HG03095 (cell line): ENCODE data around the gene SMARCD1.
"Not testable (repeated sequence)": the region's sequence is repeated elsewhere in the genome, so short reads cannot be mapped to it uniquely, and the experiment has no call there.

ENCODE experiments used
- ATAC-seq: cut with Tn5 transposase; IDR thresholded peaks from one replicate; pipeline ENCODE4 v1.9.1; 2021; ENCODE audit warnings: moderate library complexity; ENCODE audit not compliant: unreplicated experiment

SMARCD1 gene

DNA sequence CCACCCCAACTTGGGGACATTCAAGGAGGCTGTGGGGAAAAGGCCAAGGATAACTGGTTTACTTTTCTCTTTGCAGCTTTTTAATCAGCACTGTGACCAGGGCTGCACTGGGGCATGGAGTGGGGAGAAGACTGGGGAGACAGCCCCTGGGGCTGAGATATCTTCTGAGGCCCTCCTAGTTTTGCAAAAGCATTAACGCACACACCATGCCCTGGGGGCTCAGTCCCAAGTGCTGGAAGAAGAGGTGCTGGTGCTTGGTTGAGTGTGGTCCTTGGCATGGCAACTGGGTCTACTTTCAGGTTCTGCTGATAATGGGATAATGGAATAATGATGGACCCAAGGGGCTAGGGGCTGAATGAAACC, 9.4 kb upstream of the SMARCD1 start:
- ATAC-seq = no peak

GRCh38 chr12:50077099-50077498, 8.0 kb upstream of the SMARCD1 start:
- no peak for ATAC-seq

DNA sequence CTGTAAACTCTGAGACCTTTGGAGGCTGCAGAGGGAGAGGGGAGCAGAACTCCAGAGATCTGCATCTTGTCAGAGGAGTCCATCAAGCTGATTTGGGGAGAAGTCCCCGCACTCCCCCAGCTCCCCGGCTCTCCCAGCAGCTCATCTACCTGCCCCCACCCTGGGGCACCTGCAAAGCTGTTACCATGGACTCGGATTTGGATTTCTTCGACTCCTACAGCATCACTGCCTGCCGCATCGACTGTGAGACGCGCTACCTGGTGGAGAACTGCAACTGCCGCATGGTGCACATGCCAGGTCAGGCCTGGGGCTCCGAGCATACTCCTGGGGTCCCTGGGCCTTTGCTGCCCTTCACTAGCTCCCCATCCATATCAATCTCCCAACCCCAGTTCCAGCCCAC, 6.9 kb upstream of the SMARCD1 start:
- ATAC-seq = no peak

DNA sequence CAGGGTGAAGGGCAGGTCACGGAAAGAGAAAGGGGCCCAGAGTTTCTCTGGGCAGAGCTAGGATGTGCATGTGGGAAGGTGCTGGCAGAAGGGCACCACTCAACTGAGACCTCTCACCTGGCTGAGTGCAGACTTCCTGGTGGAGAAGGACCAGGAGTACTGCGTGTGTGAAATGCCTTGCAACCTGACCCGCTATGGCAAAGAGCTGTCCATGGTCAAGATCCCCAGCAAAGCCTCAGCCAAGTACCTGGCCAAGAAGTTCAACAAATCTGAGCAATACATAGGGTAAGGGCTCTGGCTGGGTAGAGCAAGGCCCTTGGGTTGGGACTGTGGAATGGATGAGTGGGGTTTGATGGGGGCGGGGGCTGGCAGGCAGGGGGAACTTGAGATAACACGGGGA, 5.4 kb upstream of the SMARCD1 start:
- no peak for ATAC-seq

GRCh38 chr12:50081096-50081808, 3.9 kb upstream of the SMARCD1 start:
- no peak for ATAC-seq

GRCh38 chr12:50082644-50083043, 2.5 kb upstream of the SMARCD1 start:
- no peak for ATAC-seq

DNA sequence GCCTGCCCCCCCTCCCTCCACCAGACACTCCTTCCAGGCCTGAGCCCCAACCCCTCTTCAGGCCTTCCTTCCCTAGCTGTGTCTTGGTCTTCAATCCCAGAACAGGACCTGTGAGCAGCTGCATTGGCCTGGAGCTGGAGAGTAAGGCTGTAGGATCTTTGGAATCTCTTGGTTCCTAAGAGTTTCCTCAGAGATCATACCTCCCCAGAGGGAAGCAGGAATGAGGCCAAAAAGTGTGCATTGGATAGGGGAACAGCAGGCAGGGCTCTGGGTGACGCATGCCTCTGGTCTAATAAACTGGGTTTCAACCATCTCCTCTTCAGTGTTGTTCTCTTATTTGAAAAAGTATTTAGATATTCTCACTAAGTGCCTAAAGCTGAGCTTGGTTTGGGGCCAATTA, 1.8 kb upstream of the SMARCD1 start:
- ATAC-seq = no peak

- not testable (repeated sequence) for ATAC-seq
Observed at GRCh38 chr12:50084409-50084774, 750 bp upstream of the SMARCD1 start.

DNA sequence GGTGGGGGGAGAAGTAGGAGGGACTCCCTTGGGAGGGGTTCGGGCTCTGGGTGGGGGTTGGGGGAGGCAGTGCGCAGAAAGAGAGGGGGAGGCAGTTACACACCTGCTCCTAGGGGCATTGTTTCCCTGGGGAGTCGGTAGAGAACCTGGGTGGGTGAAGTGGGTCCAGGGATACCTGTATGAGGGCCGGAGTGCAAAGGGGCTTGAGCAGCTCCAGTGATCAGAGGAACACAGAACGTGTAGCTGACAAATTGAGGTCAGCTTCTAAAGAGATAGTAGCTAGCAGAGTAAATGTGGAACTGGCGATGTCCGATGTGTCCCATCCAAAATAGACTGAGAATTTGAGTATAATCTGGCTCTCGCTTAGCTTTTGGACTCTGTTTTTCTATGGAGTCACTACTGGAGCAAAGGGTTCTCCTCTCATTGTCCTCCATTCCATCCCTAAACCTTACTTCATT, 502 bp downstream of the SMARCD1 start:
- ATAC-seq = no peak

GRCh38 chr12:50086148-50086547, 1.0 kb downstream of the SMARCD1 start:
- ATAC-seq = no peak

DNA sequence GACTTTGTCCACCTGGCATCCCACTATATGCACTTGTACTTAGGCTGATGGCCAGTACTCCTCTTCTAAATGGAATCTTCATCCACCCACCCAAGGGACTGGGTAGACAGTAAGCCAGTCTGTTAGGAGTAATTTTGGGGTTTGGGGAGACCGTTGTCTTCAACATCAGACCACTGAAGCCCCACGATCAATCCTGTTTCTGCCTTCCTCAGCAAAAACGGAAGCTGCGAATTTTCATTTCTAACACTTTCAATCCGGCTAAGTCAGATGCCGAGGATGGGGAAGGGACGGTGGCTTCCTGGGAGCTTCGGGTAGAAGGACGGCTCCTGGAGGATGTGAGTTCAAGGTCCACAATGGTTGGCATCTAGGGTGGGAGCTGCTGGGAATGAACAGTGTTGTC, 2.0 kb downstream of the SMARCD1 start:
- no peak for ATAC-seq

- ATAC-seq = no peak
Observed at GRCh38 chr12:50087995-50088394, 2.9 kb downstream of the SMARCD1 start.

DNA sequence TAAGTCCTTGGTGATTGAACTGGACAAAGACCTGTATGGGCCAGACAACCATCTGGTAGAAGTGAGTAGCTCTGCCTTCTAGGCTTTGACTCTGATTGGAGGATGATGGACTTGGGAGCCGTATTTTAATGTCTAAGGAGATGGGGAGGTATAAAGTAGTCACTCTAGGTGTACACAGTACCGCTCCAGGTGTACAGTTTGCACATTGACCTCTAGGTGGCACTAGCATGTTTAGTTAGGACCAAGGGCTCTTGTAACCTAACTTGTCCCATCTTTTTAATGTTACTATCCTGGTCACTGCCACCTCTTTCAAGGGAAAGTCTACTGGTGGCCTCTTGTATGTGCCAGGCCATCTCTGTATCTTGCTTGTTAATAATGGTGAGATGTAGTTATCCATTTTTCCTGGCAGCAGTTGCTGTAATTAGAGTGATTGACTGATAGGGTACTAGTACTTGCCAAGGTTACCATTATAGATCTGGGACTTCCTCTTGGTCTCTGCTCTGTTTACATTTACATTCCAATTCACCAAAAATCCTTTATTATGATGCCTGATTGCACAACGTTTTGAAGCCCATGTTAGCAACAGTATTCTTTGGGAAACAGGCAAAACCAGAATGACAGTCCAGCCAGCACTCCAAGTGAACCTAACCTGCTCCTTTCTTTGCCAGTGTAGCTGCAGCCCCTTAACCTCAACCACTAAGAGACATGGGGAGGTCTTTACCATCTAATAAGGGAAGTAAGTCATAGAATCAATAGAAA, 3.6 kb downstream of the SMARCD1 start:
- no peak for ATAC-seq

DNA sequence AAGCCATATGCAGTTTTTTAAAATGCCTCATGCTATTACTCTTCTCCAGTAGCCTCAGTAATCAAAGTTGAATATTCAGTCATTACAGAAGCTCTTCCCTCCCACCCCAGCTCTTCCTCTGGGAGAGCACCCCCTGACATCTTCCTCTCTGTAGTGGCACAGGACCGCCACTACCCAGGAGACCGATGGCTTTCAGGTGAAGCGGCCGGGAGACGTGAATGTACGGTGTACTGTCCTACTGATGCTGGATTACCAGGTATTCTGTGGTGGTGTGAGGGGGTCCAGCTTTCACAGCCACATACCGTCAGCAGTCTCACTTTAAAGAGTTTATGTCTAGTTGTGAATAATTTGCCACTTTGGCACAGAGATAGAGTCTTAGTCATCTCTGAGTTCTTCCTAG, 4.6 kb downstream of the SMARCD1 start:
- no peak for ATAC-seq

DNA sequence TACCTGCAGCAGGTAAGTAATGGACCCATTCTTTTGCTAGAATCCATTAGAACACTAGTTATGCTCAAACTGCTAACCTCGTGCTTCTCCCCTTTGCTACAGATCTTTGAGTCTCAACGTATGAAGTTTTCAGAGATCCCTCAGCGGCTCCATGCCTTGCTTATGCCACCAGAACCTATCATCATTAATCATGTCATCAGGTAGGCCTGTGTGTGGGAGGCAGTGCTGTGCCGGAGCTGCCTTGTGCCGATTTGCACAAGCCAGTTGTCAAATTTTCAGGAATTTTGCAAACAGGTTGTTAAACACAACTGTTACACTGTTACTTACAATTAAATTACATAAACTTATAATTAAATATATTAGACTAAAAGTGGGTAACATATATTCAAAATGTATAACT, 5.2 kb downstream of the SMARCD1 start:
- no peak for ATAC-seq

DNA sequence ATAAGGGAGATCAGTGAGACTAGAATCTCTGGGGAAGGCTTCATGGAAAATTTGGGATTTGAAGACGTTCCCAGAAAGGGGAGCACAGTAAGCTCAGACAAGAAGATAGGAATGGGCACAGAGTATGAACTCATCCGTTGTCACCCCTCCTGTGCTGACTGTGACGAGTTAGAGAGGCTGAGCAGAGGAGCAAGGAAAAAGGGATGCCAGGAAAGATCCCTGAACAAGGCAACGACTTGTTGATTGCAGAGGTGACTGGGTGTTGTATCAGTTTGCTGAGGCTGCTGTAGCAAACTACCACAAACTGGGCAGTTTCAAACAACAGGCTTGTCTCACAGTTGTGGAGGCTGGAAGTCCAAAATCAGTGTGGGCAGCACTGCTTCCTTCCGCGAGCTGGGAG, 12.8 kb downstream of the SMARCD1 start:
- ATAC-seq = no peak

DNA sequence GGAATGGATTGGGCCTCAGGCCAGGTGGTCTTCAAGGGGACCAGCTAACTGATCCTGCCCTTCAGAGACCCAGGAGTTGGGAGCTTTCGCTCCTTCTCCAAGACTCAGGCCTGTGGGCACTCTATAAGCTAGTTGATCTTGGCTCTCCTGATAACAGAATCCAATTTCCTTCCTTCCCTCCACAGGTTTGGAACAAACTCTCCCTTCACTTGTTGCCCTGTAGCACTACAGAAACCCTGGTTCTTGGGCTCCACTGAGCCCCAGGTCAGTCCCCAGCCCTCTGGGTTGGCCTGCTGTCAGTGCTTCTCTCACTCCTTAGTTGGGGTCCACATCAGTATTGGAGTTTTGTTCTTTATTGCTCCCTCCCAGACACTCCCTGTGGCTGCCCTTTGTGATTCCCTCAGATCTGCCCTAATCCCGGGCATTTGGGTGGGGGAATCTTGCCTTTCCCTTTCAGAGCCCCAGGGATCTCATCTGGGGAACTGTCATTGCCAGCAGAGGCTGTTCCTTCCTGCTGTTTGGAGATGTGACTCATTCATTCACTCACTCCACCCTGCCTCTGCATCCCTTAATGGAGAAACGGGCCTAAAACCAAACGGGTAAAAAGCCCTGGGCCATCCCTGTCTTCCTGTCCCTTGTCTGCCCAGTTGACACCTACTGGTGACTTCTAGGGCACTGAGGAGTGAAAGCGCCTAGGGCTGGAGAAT, 14.3 kb downstream of the SMARCD1 start:
- ATAC-seq = no peak

DNA sequence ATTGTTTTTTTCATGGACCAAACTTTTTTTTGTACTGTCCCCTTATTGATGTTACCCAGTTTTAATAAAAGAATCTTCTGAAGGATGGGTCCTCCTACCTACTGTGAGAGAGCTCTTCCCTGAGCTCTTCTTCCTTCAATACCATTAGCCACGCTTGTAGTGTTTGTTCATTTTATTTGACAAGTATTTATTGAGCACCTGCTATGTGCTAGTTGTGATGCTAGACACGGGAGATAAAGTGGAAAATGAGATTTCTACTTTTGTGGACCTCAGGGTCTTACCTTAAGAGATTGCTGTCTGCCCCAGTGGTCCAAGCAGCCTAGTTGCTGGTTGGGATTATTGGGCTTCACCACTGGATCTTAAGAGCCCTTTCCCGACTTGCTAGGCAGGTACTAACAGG, 15.4 kb downstream of the SMARCD1 start:
- ATAC-seq = no peak

DNA sequence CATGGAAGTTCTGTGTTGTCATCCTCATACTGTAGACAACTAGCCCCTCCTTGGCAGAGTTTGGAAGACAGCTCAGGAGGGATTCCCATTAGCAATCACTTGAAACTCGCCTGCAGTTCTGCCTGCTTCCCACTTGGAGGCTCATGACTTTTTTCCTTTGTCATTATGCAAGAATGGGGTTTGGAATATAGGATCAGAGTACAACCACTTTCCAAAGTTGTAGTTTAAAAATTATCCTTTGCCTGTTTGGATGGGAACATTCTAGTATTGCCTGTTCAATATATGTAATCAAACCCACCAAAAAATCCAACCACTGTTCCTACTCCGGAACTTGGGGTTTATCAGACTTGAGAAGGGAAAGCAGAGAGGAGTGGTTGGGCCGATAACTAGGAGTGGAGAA, 16.5 kb downstream of the SMARCD1 start:
- no peak for ATAC-seq

DNA sequence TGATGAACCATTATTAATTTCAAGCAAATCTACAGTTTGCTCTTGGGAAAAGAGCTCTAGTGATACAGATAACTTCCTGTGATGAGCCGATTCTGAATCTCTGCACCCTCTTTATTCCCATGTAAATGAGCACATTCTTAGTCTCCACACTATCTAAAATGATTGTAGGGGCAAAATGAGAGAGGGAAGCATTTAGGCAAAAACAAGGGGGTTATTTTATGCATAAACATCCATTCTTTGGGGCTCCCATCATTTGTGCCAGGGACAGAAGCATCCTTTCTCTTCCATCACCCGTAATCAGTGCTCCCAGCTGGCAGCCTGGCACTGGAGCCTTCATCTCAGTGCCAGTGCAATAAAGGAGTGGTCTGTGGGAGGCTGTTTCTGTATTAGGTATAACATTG, 17.0 kb downstream of the SMARCD1 start:
- no peak for ATAC-seq

DNA sequence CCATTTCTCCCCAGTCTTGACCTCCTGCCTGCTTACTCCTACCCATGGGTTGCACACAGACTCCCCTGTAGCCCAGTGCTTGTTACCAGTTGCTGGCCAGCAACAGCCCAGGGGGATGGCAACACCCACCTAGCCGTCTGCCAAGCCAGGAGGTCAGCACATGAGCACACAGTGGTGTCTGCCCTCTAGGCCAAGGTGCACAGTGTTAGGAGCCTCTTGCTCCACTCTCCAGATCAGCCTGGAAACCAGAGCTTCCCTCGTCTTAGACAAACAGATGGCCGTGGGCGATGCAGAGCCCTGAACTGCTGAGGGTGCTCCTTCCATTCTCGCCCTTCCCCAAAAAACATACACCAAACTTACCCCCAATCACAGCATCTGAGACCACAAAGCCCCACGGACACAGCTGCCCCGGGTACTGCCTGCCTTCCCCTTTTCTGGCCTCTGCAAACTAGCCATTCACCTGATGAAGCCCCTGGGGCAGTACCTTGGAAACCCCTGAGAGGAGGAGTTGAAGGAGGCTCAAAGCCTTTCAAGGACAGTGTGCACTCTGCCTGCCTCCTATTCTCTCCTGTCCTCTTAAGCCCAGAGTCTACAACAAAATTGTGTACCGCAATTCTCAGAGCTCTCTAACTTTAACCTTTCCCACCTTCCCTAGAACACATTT, 17.6 kb downstream of the SMARCD1 start:
- no peak for ATAC-seq

DNA sequence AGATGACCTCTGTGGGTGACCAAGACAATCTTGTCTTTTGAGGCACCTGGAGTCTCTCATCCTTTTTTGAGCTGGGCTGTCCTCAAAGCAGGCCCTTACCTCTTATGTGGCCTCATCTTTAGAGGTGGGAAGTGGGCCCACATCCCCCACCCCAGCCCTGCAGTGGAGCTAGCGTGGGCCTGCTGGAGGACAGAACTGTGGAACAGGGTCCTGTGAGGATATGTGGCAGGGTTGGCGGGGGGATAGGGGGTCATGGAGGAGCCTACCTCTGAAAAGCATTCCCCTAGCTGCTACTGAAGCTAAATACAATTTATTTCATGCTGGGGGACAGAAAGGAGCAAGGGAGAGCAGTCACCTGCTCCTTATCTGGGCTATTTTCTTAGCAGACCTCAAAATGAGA, 18.2 kb downstream of the SMARCD1 start:
- ATAC-seq = no peak
